ENCODE results near the gene THAP2.

The THAP2 gene

GRCh38 chr12:71708658-71709057, 44.6 kb downstream of the THAP2 start:
- no peak for DNase-seq

DNA sequence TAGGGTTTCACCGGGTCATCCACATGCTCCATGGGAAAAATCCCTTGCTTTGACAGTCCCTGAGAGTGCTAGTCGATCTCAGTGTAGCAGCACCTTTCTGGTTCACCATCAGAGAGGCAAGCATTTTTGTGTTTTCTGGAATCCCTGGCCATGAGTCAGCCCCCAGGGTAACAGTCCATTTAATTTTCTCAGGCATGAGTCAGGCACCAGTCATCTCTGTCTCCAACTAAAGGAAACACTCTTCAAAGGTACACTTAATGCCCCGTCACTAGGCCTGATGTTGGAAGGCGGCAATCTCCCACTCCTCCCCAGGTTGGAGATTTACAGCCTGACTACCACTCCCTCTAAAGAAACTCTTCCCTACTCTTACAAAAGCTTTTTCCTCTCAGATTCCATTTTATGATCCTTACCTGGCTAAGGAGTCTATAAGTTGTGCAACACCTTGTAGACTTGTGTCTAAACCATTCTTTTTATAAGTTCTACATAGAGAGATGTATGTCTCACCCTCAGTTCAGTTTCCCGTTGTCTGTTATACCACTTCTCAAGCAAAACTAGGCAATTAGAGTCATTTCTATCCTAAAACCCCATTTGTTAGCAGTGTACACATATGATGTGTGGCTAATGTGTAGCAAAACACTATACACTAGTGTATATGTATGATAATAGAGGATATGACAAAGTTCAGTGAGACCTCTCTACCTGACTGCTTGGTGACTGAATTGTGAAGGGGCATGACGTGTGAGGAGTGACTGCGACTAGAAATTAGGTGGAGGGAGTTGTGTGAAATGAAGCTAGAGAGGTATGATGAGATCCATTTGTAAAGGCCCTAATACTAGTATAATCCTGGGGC, 46.4 kb downstream of the THAP2 start:
- DNase-seq, result no peak

GRCh38 chr12:71718611-71719010, 54.5 kb downstream of the THAP2 start:
- DNase-seq, result no peak

DNA sequence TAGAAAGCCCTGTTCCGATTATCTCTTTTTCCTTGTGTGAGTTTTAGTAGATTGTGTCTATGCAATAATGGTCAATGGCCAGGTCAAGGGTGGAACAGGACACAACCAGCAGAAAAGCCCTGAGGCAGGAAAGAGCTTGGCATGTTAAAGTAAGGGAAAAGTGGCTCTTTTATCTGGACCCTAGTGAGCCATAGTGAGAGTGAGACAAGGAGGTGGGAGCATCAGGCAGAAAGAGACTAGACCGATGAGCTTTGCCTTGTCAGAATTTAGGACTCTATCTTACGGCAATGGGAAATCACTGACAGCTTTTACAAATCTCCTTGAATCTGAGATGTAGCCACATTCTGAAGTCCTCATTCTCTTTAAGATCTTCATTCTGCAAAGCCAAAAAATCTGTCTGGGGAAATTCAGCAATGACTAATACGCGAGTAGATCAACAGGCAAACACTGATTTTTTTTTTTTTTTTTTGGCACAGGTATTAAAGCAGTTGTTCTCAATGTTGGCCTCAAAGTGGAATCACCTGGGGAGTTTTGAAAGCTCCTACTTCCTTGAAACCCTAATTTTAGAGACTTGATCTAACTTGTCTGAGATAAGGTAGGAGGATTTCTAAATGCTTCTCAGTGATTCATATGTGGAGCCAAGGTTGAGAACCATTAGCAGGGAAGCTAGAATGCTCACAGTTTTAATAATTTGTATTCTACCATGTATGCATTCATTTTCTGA, 55.7 kb downstream of the THAP2 start:
- no peak for DNase-seq

DNA sequence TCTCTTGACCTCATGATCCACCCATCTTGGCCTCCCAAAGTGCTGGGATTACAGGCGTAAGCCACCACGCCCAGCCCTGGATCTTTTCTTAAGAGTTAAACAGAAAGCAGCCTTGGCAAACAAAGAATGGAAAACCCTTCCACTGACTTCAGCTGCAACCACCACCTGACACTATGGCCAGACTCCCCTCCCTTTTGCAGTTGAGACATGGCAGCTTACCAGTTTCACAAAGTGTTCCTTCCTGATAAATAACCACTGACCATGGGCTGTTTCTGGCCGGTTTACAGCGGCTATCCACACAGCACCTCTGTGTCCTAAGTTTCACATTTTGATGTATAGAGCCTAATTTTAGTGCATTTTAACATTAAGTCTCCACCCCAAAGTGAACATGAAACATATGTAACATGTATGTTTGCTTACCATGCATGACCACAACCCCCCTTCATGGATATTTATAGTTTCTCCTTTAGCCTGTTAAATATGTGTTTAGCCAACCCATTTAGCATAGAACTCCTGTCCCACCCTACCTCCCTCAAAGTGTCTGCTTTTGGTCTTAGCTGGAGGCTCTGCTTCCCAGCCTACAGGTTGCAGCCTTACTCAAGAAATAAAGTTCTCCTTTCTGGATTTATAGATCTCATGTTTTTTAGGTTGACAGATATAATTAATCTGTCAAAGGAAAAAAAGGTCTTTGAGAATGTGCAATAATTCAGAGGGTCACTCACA, 57.8 kb downstream of the THAP2 start:
- no peak for DNase-seq

GRCh38 chr12:71725011-71725410, 60.9 kb downstream of the THAP2 start:
- DNase-seq, result no peak

DNA sequence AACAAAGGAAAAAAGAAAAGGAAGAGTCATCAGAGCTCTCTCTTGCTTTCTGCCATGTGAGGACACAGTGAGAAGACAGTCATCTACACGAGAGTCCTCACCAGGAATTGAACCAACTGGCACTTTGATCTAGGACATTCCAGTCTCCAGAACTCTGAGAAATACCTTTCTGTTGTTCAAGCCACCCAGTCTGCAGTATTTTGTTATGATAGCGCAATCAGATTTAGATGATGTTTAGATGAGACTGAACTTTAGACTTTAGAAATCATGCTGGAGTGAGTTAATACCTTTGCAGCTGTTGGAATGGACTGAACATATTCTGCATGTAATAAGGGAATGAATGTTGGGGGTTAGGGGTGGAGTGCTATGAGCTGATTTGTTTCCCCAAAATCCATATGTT, 62.4 kb downstream of the THAP2 start:
- no peak for DNase-seq

- no peak for DNase-seq
Observed at GRCh38 chr12:71727958-71728357, 63.9 kb downstream of the THAP2 start.
